Activated naive CD4-positive, alpha-beta T cell treated with Interleukin-2 at 50 U/mL for 16 hours (primary cell): ENCODE measurements around the gene LMO2.

ENCODE experiments used
- DNase-seq: peaks from one replicate; pipeline ENCODE4 v3.0.0-alpha.2; 2020

LMO2 gene

DNA sequence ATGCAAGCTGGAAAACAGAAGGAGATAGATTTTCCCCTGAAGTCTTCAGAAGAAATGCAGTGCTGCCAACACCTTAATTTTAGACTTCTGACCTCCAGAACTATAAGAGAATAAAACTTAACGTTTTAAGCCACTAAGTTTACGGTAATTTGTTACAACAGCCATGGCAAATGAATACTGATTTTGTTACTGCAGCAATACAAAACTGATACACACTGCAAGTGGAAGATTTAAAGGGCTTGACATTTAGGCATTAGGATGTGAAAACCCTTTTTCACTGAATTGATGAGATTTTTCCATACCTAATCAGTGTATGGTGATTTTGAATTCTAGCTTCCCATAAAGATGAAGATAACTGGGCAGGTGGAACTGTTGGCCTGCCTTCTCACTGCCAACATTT, 22.1 kb upstream of the LMO2 start:
- no peak for DNase-seq

DNA sequence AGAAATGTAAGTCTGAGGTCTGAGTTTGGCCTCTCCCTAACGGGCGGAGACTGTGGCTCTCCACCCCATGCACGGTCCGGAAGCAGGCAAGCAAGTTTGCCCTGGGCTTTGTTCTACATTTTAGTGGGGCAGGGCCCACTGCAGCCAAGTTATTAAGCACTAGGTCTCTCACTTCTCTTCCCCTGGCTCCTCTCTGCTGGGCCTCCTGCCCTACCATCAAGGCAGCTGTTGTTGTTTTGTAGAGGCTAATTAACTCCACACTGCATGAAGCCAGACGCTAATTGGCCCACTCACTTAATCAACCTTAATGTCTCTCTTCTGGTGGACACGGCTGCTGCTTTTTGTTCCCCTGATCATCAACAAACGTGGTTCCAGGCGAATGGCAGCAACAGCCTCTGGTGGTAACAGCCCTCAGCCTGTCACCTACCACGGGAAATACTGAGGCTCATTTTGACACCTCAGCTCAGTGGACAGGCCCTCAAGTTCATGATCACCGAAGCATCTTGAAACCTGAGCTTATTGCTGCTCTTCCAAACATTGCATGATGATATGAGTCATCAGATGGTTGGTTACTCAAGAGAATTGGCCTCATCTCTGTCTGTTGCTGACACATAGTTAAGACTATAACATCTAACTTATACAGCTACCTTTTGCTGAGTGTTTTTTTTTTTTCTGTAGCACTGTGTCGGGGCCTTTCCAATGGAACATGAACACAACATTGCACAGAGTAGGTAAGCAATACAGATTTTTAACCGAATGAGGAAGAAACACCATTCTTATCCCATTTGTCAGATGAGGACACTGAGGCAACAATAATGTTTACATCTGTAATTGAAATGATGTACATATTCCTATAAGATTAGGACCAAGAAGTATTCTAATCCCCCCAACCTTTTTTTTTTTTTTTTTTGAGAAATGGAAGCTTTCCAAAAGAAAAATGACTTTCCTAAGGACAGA, 20.8 kb upstream of the LMO2 start:
- DNase-seq: no peak

DNA sequence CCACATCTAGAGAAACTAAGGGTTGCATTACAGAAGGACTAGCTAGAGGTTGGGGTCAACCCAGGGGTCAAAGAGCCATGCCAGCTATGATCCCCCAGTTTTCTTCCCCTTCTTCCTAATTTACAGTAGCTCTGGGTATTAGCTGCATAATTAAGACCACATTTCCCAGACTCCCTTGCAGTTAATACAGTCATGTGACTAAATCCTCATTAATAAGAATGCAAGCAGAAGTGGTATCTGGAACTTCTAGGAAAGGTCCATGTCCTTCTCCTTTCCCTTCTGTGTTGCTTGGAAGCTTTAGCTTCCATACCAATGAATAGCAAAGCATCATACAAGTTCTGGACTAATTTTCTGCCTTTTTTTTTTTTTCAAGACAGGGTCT, 19.1 kb upstream of the LMO2 start:
- no peak for DNase-seq

DNA sequence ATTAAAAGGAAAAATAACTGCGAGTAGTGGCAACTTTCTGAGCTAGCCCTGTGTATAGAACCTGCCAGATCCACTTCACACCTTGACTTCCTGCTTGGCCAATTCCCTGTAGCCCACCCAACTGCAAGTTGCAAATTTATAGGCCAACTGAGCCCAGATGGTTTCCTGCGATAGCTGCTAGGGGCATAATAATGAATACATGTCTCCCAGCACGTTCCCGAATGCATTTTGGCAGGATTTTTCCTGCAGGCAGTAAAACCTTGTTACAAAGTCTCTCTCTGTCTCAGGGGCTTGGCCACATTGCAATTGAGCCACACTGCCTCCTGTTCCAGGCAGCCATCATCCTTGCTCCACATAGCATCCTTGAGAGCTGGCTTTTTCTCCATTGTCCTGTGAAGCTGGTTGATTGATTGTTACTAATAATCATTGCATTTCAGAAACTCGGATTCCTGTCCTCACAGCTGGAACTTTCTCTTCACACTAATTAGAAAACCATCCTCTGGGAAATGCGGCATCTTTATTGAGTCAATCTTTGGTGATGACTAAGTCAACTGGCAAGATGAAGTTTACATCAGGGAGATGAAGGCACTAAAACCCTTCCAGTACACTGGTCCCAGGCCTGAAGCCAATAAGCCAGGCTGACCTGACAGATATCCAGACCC, 18.6 kb upstream of the LMO2 start:
- no peak for DNase-seq

DNA sequence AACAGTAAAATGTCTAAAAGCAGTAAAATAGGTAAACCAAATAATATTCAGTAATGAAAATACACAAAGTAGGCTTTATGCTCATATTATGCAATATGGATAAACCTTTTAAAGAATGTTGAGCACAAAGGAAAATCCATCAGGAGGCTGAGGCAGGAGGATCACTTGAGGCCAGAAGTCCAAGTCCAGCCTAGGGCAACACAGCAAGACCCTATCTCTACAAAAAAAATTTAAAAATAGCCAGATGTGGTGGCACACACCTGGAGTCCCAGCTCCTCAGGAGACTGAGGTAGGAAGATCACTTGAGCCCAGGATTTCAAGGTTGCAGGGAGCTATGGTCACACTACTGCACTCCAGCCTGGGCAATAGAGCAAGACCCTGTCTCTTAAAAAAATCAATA, 17.7 kb upstream of the LMO2 start:
- DNase-seq: no peak

DNA sequence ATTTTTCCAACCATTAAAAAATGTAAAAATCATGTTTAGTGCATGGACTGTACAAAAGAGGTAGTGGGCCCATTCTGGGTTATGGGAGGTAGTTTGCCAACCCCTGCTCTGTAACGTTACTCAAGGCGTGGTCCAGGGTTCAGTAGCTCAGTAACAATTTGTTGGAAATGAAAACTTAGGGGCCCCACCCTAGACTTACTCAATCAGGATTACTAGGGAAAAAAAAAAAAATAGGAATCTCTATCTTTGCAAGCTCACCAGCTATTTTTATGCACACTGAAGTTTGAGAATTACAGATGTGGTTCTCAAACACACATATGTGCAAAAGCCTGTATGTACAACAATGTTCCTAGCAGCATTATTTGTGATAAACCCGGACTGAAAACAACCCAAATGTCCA, 17.3 kb upstream of the LMO2 start:
- DNase-seq: no peak

DNA sequence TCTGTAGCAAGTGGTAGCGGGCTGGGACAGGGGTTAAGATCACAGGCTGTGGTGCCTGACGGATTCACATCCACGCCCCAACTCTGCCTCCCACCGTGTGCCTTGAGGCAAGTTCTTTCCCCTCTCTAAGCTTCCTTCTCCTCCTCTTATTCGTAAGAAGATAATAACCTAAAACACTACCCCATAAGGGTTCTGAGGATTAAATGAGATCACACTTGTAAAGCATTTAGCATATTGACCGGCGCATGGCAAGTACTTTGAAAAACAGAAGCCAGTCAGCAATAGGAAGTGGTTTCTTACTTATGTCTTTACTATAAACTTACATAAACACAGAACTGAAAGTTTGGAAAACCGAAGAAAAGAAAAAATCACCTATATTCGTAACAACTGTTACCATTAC, 15.5 kb upstream of the LMO2 start:
- DNase-seq: no peak

DNA sequence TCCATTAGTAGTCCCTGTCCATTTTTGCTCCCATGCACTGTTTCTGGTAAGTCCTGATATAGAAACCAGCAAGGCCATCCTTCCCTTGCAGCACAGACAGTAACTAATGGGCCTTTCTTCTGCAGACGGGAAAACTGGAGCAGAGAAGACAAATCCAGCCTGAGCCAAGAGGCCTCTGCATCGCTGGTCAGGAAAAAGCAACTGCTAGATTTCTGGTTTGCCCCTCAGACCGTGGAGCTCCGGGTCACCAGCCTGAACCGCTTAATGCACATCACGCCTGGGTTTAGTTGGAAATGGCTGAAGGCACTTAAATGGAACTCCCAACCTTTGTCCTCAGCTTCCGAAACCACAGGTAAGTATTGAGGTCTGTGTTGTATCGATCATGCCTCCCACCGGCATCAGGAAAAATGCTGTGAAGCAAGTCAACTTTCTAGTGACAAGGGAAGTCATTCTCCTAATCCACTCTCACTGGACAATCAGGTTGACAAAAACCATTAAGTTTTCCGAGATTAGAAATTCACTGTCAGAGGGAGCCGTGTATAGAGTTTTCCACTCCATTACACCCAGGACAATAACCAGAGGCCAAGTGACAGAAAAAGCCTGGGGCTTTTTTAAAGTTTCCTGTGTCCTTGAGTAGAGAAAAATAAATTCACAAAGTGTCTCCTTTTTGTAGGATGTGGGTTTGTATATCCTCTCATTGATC, 14.8 kb upstream of the LMO2 start:
- DNase-seq: no peak

DNA sequence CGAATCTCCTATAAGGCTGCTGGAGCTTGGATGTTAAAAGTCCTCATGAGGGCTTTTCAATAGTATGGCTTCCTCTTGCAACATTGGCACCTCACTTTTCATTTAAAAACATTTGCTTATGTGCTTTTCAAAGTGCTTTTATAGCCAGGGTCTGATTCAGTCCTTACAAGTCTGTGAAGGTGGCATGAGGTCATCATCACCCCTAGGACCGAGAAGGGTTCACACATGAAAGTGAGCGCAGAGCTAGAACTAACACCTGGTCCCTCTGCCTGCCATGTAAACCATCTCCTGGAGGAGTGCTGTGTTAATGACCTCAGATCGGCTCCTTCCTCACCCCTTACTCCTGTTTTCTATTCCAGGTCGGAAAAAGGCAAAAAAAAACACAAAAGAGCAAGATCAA, 12.2 kb upstream of the LMO2 start:
- DNase-seq: no peak

DNA sequence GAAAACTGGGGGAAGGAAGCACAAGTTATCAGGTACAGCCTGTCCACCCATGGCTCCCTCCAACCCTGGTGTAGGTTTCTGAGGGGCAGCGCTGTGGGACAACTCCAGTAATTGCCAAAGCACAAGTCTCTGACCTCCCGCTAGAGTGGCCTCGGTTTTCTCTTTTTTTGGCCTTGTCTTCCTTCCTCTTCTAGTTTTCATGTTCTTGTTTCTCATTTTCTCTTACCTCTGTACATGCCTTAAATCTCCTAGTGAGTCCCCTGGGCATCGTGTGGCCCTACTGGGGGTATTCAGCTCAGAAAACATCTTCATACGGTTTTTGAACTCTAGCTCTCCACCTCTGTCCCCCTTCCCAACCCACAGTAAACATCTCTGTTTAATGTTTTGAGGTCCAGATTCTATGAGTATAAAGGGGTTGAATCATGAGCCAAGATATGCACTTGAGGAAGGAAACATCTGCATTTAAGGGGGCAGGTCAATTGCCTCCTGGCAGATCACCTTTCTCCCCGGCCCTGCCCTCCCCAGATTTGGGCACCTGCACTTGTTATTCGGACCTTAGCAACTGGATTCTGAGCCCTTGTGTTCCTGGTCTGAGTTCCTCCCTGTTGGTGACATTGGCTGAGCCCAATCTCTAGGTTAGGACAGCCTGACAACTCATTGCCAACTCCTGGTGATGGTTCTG, 8.4 kb upstream of the LMO2 start:
- no peak for DNase-seq

DNA sequence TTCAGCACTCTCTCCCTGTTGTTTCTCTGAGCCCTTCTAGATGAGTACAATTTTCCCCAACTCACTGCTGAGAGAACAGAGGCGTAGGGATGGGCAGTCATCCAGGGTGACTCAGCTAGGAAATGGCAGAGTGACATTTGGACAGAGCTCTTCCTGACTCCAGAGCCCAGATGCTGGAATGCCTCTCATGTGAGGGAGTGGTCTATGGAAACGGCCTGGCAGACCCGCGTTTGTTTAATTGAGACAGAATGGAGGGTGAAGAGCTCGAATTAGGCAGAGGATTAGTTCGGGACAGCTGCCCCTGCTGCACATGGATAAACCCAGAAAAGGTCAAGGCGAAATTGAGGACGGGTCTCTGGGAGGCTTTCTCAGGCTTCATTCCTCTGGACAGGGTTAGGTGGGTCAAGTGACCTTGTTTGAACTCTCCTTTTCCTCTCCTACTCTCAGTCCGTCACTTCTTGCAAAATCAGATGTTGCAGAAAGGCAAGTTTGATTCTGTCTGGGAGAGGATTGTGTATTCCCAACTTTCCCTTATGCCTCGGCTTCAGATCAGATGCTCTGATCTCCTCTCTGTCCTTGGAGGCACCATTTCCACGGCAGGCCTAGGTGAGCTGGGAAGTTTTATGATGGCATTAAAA, 7.6 kb upstream of the LMO2 start:
- DNase-seq: no peak

DNA sequence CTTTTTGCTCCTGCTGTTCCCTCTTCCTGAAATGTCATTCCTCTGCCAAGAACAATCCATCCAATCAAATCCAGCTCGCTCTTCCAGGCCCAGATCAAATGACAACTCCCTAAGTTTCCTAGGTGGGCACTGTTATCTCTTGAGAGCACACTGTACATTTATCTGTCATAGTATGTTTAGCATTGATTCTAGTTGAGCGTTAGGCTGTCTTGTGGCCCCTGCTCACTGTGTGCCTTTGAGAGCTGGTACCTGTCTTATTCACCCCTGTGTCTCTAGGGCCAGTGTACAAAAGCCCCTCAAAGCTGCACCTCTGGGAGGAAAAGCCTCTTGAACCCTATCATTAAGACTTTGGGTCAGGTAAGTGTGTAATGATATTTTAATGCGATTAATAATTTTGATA, 7.1 kb upstream of the LMO2 start:
- no peak for DNase-seq

DNA sequence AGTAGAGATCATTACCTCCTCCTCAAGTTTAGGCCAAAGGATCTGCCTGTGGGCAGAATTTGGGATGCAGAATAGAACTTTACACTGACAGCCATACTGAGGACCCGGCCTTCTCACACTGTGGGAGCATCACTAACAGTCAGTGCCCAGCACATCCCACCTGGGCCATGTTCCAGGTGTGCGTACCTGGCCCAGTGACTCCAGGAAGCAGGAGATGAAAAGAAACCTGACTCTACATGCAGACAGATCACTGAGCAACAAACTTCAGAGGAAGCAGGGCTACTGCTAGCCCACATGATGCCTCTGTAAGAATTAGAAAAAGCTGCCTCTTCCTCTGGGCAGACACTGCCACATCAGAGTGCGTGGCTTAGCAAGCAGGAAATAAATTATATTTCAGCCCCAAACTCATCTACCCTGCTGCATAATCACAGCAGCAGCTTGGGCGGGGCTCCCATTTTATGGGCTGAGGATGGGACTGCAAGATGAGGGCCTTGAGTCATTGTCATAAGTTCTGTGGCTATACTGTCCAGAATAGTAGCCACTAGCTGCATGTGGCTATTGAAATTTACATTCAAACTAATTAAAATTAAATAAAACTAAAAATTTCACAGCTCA, 6.0 kb upstream of the LMO2 start:
- no peak for DNase-seq

DNA sequence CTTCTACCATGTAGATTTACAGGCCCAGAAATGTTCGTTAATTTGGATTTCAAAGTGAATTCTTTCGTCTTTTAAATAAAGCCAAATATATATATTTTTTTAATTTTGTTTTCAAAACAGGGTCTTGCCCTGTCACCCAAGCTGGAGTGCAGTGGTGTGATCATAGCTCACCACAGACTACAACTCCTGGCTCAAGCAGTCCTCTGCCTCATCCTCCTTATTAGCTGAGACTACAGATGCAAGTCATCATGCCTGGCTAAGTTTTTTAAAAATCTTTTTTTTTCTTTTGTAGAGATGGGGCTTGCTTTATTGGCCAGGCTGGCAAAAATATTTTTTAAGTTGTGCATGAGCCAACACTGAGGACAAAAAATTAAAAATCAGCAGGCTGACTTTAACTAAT, 5.0 kb upstream of the LMO2 start:
- DNase-seq: no peak

DNA sequence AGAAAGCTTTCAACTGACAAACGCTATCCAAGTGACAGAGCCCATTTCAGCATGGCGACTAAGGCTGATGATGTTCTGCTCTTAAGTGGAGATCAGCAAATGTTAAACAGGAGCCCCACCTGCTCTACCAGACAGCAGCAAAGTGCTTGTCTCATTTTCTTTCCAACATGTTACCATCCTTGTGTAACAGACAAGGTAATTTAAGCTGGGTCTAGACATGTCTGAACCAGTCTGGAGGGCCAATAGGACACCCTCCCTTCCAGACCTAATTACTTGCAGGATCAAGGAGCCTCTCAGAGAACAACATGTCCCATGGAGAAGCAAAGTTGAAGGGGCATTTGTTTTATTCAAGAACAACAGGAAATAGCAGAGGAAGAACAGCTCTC, 3.9 kb upstream of the LMO2 start:
- DNase-seq: no peak

DNA sequence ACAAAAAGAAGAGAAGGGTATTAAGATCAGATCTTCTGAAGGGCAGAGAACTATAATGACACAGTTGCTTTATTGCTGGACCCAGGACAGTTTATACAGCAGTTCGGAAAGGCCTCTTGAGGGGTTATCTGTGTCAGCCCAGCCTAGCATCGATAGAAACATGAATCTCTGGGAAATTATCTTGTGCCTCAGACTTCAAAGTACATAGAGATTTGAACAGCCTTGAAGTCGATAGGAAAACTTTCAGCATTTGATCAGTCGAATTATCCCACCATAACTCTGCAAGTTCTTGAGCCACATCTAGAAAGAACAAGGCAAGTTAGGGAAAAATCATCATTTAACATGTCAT, 2.5 kb upstream of the LMO2 start:
- no peak for DNase-seq

DNA sequence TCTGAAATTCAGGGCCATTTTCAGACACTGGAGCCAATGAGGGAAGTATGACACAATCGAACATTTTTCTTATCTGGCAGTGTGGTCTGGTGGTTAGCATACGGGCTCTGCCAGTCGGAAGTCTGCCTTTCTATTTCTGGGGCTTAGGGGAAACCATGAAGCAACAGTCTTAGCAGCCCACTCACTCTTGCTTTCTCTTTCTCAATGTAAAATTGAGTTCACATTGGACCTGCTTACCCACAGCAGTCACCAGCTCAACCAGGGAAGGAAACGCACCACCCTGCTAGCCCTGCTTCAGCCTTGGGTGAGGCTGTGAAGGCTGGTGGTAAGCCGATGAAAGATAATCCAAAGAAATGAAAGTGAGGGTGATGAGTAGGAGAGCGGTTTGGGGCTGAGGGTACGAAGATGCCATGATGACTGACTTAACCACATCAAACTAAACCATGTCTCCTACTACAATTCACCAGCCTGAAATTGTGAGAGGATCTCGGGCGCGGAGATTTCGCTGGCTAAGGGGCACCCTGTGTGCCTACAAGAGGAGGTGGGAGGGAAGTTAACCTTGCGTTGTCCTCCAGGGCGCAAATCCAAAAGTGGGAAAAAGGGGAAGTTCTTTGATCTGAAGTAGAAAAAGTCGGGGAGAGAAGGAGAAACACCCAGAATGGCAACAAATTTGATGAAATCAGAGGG, 2.0 kb upstream of the LMO2 start:
- peak; percentile 78 for DNase-seq

DNA sequence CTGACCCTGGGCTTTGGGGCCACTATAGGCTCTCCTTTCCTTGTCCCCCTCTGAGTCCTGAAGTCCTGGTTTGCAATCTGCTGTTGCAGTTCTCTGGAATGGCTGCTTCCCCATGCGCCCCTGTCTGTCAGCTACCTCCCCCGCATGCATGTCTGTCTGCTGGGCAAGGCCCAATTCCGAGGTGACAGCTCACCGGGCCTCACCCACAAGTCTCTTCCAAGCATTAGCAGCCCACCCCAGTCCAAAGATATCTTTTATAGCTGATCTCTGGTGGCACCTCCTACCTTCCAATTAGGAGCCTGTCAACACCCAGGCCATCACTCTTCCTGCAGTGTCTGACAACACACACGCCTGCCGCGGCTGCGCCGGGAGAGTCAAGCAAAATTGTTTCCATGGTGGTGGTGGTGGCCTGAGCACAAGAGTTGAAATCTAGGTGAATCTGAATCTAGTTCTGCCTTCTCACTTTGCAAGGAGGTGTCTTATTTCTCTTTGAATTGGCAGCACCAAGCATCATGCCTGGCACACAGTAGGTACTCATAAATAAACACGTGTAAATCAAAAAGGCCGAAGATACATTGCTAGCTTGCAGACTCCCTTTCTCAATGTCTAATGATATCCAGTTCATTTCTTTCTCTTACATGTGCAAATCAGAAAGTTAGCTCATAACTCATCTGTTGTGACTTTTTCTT, 1.2 kb upstream of the LMO2 start:
- DNase-seq: no peak

DNA sequence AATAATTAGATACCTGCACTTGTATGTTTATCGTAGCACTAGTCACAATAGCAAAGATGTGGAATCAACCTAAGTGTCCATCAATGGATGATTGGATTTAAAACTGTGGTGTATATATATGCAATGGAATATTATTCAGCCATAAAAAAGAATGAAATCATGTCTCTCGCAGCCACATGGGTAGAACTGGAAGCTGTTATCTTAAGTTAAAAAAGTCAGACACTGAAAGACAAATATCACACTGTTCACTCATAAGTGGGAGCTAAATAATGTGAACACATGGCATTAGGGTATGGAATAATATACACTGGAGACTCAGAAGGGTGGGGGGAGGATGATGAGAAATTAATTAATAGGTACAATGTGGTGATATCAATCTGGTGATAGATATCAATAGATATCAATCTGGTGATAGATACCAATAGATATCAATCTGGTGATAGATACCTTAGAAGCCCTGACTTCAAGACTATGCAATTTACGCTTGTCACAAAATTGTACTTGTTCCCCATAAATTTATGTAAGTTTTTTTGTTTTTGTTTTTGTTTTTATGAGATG, 2.0 kb downstream of the LMO2 start:
- DNase-seq: no peak

DNA sequence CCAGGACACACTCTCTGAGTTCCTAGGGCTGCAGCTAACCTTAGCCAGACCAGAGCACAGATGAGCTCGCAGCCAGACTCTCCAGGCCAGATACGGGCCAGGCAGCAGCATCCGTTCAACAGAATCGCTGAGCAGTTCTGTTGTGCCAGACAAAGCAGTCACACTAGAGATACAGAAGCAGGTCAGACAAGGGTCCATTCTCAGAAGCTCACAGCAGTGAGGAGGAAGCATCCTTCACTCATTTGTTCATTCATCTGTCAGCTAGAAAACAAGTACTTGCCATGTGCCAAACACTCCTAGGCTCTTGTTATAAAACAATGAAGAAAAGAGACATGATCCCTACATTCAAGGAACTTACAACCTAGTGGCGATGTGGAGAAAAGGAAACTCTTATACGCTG, 2.6 kb downstream of the LMO2 start:
- no peak for DNase-seq

DNA sequence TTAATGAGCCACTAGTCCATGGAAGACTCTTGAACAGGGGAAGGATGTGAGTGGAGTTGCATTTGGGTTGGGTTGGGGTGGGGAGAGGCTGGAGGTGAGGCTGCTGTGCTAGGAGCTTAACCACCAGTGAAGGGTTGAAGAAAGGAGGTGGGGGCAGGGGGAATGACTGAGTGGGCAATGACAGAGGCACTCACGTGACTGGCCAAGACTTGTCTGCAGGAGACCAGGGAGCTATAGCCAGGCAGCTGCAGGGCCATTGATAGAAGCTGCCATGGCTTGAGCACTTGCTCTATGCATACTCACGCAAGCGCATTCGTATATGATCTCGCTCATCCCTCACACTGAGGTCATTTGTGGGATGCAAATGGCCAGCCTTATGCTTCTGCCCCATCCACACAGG, 4.0 kb downstream of the LMO2 start:
- no peak for DNase-seq
